Kidney epithelial cell (primary cell): ENCODE measurements around the gene MBNL1. TPM values are rescaled to one million over a fixed set of nuclear protein-coding genes. Genes with fewer than 3 reads are reported as not detected.
A peak's percentile ranks its signal among the peaks of the same experiment; 100 is the strongest.
"Not testable (repeated sequence)": the region's sequence is repeated elsewhere in the genome, so short reads cannot be mapped to it uniquely, and the experiment has no call there.

Experiments
- DNase-seq: peaks from one replicate; pipeline ENCODE4 v3.0.0-alpha.2; 2010; ENCODE audit warnings: low read depth
- H3K27me3 ChIP-seq: 2 replicates; pipeline ENCODE4 v1.6.0; 2011; ENCODE audit warnings: low read length; ENCODE audit not compliant: control insufficient read depth, insufficient read depth
- H3K36me3 ChIP-seq: 2 replicates; pipeline ENCODE4 v1.5.1; 2011; ENCODE audit warnings: low read length; ENCODE audit not compliant: control insufficient read depth, insufficient read depth
- H3K4me3 ChIP-seq: 2 replicates; pipeline ENCODE4 v1.5.1; 2011; ENCODE audit warnings: low read depth, mild to moderate bottlenecking, control low read depth, low read length
- CTCF ChIP-seq: IDR thresholded peaks from 2 replicates; pipeline ENCODE4 v1.5.1; 2011; ENCODE audit warnings: mild to moderate bottlenecking, moderate library complexity, low read length, control low read depth, inconsistent platforms; ENCODE audit not compliant: insufficient read depth, poor library complexity, severe bottlenecking
- total RNA-seq: library from RNA; depleted of rRNA; stranded (reverse); fragments of >200 nt; gene quantifications from 2 replicates; pipeline ENCODE4 v1.2.3, GENCODE V29; 2015

The MBNL1 gene
- total RNA-seq, 1 donor from 2014 or later: 47.5 TPM

GRCh38 chr3:152438181-152438580 is 169.5 kb downstream of the MBNL1 start:
- H3K4me3 ChIP-seq: no peak overlapping the region
- no peaks in the 10 kb centered on the region for H3K36me3 ChIP-seq
- no peak for TF ChIP-seq CTCF
- DNase-seq: no peak
- H3K27me3 ChIP-seq: no peaks in the 10 kb centered on the region

- no peaks in the 10 kb centered on the region for H3K36me3 ChIP-seq
- H3K27me3 ChIP-seq: no peaks in the 10 kb centered on the region
- DNase-seq: no peak
- H3K4me3 ChIP-seq: no peak overlapping the region
- TF ChIP-seq CTCF: no peak
Measured at GRCh38 chr3:152438706-152439105, 170.0 kb downstream of the MBNL1 start.

GRCh38 chr3:152440243-152440642 is 171.5 kb downstream of the MBNL1 start:
- DNase-seq, H3K4me3 ChIP-seq, H3K36me3 ChIP-seq, H3K27me3 ChIP-seq: not testable (repeated sequence)

GRCh38 chr3:152443212-152444023 is 174.7 kb downstream of the MBNL1 start:
- no peak for DNase-seq
- TF ChIP-seq CTCF: no peak
- no peaks in the 10 kb centered on the region for H3K36me3 ChIP-seq

GRCh38 chr3:152444029-152444641 is 175.4 kb downstream of the MBNL1 start:
- peak; percentile 18 for DNase-seq
- H3K36me3 ChIP-seq: no peaks in the 10 kb centered on the region
- TF ChIP-seq CTCF: peak; percentile 54
- no peak overlapping the region for H3K4me3 ChIP-seq
- no peaks in the 10 kb centered on the region for H3K27me3 ChIP-seq

More at GRCh38 chr3:152443212-152444023, 174.7 kb downstream of the MBNL1 start:
- Histone ChIP-seq H3K27me3 (no peaks in the 10 kb centered on the region), H3K4me3 (no peak overlapping the region)

GRCh38 chr3:152445212-152445611 is 176.5 kb downstream of the MBNL1 start:
- no peak for TF ChIP-seq CTCF
- DNase-seq: no peak

More at GRCh38 chr3:152445212-152445611, 176.5 kb downstream of the MBNL1 start:
- H3K27me3 ChIP-seq: no peaks in the 10 kb centered on the region
- H3K4me3 ChIP-seq: no peak overlapping the region
- H3K36me3 ChIP-seq: no peaks in the 10 kb centered on the region
